Mucosa of gallbladder (tissue), 1 donor: ENCODE measurements around the gene PAIP2B. TPM values are rescaled to one million over a fixed set of nuclear protein-coding genes. Genes with fewer than 3 reads are reported as not detected.
"Not testable (repeated sequence)": the region's sequence is repeated elsewhere in the genome, so short reads cannot be mapped to it uniquely, and the experiment has no call there.

Source experiments
- DNase-seq: peaks from one replicate; pipeline ENCODE4 v3.0.0-alpha.2; 2020; ENCODE audit warnings: low spot score
- total RNA-seq: library from RNA; stranded (reverse); gene quantifications from one replicate; pipeline ENCODE4 v1.2.1, GENCODE V29; 2021
- donor health status: DM: no; HTN: no; CAD: no.

The PAIP2B gene, protein sequence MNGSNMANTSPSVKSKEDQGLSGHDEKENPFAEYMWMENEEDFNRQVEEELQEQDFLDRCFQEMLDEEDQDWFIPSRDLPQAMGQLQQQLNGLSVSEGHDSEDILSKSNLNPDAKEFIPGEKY
- total RNA-seq, result 6.9 TPM

- DNase-seq, result peak; percentile 99
Observed at GRCh38 chr2:71226965-71227560, at the start of gene PAIP2B. TSS of gene PAIP2B (minus strand) at chr2:71227103. CDS start at chr2:71202589, 24,514 bp downstream.

- DNase-seq, result no peak
Observed at GRCh38 chr2:71275939-71276310, 49.0 kb upstream of the PAIP2B start.

- no peak for DNase-seq
Observed at GRCh38 chr2:71269511-71270090, 42.7 kb upstream of the PAIP2B start.

GRCh38 chr2:71263386-71263785, 36.5 kb upstream of the PAIP2B start:
- DNase-seq, result no peak

- DNase-seq, result no peak
Observed at GRCh38 chr2:71261534-71261933, 34.6 kb upstream of the PAIP2B start.

GRCh38 chr2:71256421-71256820, 29.5 kb upstream of the PAIP2B start:
- no peak for DNase-seq

DNA sequence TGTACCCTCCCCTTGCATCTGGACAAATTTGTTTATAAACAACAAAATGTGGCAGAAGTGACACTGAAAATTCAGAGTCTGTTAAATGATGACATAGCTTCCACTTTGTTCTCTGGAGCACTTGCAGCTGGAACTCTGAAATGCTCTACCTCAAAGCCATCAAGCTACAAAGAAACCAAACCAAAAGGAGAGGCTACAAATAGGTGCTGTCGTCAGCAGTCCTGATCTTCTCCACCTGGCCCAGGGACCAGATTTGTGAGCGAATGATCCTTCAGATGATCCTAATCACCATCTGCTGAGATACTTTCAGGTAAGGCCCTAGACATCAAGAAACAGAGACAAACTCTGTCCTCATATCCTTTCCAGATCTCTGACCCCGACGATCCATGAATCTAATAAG, 27.9 kb upstream of the PAIP2B start:
- DNase-seq, result no peak

- DNase-seq, result no peak
Observed at GRCh38 chr2:71254078-71254477, 27.2 kb upstream of the PAIP2B start.

DNA sequence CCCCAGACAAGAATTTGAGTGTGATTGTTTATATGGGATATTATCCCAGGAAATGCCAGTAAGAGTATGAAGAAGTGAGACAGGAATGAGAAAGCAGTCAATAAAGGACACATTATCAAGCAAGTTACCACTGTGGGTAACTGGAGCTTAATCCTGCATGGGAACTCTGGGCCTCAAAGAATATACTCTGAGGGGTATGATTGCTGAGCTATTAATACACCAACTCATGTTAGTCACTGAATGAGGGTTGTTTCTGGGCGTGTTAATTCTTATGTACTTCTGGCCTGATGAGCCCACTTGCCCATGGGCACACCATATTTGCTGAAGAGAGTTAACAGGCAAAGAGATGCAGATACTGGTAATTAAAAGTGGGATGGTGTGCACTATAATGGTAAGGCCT, 26.6 kb upstream of the PAIP2B start:
- DNase-seq, result no peak

- DNase-seq, result no peak
Observed at GRCh38 chr2:71252862-71253261, 26.0 kb upstream of the PAIP2B start.

DNA sequence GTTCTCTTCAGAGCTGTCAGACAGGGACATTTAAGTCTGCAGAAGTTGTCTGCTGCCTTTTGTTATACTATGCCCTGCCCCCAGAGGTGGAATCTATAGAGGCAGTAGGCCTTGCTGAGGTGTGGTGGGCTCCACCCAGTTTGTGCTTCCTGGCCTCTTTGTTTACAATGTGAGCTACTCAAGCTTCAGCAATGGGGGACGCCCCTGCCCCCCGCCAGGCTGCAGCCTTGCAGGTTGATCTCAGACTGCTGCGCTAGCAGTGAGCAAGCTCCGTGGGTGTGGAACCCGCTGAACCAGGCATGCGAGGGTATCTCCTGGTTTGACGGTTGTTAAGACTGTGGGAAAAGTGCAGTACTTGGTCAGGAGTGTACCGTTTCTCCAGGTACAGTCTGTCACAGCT, 24.0 kb upstream of the PAIP2B start:
- DNase-seq, result no peak

GRCh38 chr2:71244302-71244660, 17.4 kb upstream of the PAIP2B start:
- no peak for DNase-seq

- no peak for DNase-seq
Observed at GRCh38 chr2:71243634-71244301, 16.9 kb upstream of the PAIP2B start.

- no peak for DNase-seq
Observed at GRCh38 chr2:71240794-71241193, 13.9 kb upstream of the PAIP2B start.

- no peak for DNase-seq
Observed at GRCh38 chr2:71238089-71238488, 11.2 kb upstream of the PAIP2B start.

DNA sequence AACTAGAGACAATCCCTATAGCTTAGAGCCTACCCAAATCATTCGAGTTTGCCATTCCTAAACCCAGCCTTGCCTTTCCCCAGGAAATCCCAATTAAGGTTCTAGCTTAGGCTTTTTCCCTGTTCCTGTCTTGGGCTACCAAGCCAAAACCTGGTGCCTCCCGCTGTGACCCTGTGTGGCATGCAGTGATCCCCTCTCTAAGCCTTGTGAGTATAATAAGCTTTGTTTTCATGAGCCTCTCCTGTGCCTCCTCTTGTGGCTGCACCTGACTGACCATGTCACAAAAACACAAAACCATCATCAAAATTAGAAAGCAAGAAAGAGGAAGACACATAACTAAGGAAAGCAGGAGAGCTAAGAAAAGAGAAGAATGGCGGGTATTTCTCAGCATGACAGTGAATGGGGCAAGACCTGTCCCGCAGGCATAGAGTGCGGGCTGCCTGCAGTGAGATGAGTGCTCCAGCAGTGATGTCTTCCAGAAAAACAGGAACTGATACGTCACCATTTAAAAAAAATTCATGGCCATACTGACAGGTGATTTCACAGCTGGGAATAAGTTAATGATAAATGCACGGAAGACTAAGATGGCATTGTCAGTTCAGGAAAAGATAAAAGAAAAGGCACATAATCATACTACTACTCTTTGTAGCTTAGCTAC, 9.2 kb upstream of the PAIP2B start:
- no peak for DNase-seq

DNA sequence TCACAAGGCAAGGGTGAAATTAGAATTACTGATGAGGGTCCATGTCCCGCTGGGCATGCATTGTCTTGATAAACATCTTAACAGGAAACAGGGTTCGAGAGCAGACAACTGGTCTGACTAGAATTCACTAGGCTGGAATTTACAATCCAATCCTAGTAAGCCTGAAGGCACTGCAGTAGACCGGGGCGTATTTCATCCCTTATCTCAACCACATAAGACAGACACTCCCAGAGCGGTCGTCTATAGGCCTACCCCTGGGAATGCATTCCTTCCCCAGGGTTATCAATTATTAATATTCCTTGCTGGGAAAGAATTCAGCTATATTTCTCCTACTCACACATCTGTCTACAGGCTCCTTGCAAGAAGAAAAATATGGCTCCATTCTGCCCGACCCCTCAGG, 6.2 kb upstream of the PAIP2B start:
- not testable (repeated sequence) for DNase-seq

DNA sequence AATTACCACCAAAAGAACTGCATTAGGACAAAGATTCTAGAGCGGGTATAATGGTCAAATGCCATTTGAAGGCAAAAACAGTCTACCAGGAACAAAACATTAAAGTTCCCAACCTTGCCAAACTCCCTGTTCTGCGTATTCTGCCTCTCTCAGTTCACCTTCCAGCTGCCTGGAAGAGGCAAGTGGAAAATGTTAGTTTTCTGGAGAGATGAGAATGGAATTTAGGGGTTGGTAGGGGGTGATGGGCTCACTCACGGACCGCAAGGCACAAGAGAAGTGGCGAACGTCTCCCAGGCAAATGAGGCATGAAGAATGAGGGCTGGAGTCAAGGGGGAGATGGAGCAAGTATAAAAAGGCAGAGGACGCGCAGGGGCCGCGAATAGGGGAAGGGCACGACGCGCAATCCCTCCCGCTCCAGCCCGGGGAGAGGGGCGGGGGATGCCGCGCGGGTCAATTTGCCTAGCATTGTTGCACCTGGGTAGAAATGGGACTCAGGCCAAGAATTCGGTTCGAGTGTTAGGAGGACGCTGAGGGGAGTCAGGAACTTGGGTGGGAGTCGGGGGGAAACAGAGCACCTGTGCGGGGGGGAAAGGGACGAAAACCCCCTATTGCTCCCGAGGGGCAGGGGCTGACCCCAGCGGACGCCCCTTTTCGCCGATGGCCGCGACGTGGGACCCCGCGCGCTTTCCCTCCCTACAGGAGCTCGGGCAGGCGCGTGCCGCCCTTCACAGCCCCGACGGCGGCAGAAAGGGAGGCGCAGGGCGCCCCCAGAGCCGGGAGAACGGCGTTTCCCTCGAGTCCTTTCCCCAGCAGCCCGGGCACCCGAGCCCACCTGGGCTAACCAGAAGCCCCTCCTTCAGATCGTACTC, 573 bp downstream of the PAIP2B start:
- DNase-seq, result peak; percentile 21

DNA sequence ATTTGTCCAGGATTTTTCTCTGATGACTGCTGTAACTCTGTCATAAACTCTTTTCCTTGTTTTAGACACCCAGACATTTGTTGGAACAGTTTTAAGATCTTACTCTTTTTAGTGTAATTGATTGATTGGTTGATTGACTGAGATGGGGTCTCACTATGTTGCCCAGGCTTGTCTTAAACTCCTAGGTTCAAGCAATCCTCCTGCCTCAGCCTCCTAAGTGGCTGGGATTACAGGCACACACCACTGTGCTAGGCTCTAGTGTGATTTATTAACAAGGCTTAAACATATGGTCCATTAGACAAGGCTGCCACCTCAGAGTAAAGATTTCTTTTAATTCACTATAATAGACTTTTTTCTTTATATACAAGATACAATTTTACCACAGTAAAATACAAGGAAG, 2.0 kb downstream of the PAIP2B start:
- no peak for DNase-seq

DNA sequence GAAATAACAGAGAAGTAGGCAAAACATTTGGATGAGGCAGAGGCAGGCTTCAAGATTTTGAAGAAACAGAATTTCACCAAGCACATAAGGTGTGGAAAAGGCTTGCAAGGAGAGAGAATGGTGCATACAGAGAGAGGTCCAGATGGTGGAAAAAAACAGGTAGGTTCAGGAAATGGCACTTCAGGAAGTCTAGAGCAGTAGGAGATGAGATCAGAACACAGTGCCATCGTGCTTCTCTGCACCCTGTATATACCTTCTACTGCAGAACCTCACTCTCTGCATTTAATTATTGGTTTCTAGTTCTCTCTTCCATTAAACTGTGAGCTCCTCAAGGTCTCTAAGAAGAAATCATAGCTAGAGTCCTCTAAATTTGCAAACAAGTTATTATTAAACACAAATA, 2.4 kb downstream of the PAIP2B start:
- no peak for DNase-seq

DNA sequence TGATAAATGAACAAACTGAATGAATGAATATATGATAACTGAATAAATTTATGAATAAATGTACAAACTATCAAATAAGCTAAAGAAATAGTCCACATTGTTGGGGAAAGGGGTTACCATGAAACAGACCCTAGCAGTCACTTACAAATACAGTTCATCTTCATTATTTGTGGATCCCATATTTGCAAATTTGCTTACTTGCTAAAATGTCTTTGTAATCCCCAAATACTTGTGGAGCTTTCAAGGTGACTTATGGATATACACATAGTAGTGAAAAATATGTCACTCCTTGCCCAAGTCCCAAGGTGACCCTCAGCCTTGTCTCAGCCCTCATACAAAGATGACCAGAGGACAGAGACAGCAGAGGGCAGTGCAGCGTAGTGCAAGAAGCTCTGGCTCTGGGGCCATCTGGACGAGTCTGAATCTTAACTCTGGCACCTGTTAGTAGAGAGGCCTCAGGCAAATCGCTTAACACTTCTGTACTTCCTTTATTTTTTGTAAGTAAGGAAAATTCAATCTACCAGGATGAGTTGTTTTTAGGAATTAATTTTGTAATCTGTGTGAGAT, 3.1 kb downstream of the PAIP2B start:
- DNase-seq, result peak; percentile 52
